Naive B cell (primary cell): ENCODE results near the gene GASK1A. TPM values are rescaled to one million over a fixed set of nuclear protein-coding genes. Genes with fewer than 3 reads are reported as not detected.
A peak's percentile ranks its signal among the peaks of the same experiment; 100 is the strongest.

ENCODE experiments used
- ATAC-seq, 2 donors: fragments of 150-1000 bp; cut with Tn5 transposase; 2 replicates each; pipeline ENCODE4 v1.10.0; 2021; ENCODE audit warnings: low read depth in 2 of 2, mild to moderate bottlenecking in 2 of 2, moderate library complexity in 2 of 2
- DNase-seq: peaks from one replicate; pipeline ENCODE4 v3.0.0; 2022
- H3K27ac Mint-ChIP-seq, 6 donors: one replicate each; pipeline ENCODE4 v1.8.0; 2020 to 2022; ENCODE audit warnings: mild to moderate bottlenecking in 6 of 6, mixed read lengths in 6 of 6, moderate library complexity in 5 of 6, inconsistent platforms in 2 of 6
- H3K27me3 Mint-ChIP-seq, 3 donors: one replicate each; pipeline ENCODE4 v1.8.0; 2021 to 2022; ENCODE audit warnings: mixed read lengths in 3 of 3, mild to moderate bottlenecking in 1 of 3
- H3K36me3 Mint-ChIP-seq, 2 donors: one replicate each; pipeline ENCODE4 v1.8.0; 2020 to 2022; ENCODE audit warnings: mixed read lengths in 2 of 2, inconsistent platforms in 1 of 2, mild to moderate bottlenecking in 1 of 2
- H3K4me1 Mint-ChIP-seq, 3 donors: one replicate each; pipeline ENCODE4 v1.8.0; 2020 to 2022; ENCODE audit warnings: mixed read lengths in 3 of 3, inconsistent platforms in 1 of 3, mild to moderate bottlenecking in 1 of 3, moderate library complexity in 1 of 3
- H3K4me3 Mint-ChIP-seq, 8 donors: one replicate each; pipeline ENCODE4 v1.8.0; 2020 to 2022; ENCODE audit warnings: mild to moderate bottlenecking in 8 of 8, mixed read lengths in 8 of 8, moderate library complexity in 8 of 8, inconsistent platforms in 2 of 8
- H3K9me3 Mint-ChIP-seq, 7 donors: one replicate each; pipeline ENCODE4 v1.8.0; 2020 to 2022; ENCODE audit warnings: mixed read lengths in 7 of 7, mild to moderate bottlenecking in 5 of 7, inconsistent platforms in 2 of 7, moderate library complexity in 1 of 7
- polyA plus RNA-seq, 6 donors: library from polyadenylated mRNA; unstranded; fragments of 300-500 nt; fragmentation: Illumina TruSeq; gene quantifications; one replicate each; pipeline ENCODE4 v1.2.3, GENCODE V29; 2021; ENCODE audit warnings: low read depth in 6 of 6

GASK1A gene
- polyA plus RNA-seq, 6 donors from 2014 or later, result not detected

DNA sequence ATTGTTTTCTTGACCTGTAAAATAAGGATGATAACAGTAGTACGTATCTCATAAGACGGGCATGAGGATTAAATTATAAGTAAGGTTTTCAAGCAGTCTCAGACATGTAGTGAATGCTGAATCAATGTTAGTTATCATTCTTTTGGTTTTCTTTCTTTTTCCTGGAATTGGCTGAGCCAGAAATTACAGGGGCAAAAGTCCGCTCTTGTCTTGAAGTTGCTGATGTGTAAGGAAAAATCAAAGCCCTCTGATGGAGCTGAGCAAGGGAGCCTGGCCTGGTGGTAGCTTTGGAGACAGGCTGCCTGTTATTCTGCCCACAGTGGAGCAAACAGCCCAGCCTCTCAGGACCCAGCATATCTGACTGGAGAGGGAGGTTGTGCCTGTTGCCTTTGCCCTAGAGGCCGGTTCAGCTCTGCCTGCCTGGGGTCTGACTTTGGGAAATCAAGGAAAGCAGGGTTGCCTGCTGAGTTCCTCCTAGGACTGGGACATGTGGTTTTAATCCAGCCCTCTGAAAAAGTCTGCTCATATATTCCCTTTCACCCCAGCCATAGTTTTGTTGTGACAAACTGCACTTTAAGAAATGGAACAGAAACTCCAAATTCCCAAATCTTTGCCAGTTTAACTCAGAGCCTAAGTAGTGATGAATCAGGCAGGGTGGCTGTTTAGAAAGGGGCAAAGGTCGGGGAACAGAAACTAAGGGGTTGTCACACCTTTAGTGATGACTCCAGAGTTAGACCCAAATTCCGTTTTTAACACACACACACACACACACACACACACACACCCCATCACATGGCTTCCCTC lies 40.1 kb downstream of the GASK1A start:
- Mint-ChIP-seq H3K27ac (peak overlapping the region in 1 of 6 donors; percentile 66), H3K27me3 (no peaks in the 10 kb centered on the region), H3K4me1 (peaks cover 0 to 3% (median 2%) of the 10 kb centered on the region in 3 donors), H3K36me3 (no peaks in the 10 kb centered on the region), H3K9me3 (peaks cover 0 to 3% (median 0%) of the 10 kb centered on the region in 7 donors), H3K4me3 (no peak overlapping the region)
- no peak for ATAC-seq
- no peak for DNase-seq

DNA sequence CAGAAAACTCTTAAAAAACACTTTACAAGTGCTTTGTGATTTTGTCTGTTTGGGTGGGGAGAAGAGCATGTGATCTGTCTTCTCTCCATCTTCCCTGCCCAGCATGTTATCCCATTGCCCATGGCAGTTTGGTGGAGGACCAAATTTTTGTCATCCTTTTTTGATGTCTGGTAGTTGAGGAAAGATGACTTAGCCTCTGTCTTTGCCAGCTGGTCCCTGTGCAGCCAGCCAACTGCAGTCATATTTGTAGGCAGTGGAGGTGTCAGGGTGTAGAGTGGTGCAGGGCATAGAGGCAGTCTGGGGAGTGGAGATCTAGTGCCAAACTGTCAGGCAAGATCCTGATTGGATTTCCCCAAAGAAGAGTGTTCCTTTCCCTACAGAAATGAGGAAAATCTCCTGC lies 40.7 kb downstream of the GASK1A start:
- Mint-ChIP-seq H3K9me3 (peaks cover 0 to 3% (median 0%) of the 10 kb centered on the region in 7 donors), H3K4me1 (peaks cover 0 to 5% (median 4%) of the 10 kb centered on the region in 3 donors), H3K4me3 (no peak overlapping the region), H3K27ac (peak overlapping the region in 1 of 6 donors; percentile 66), H3K27me3 (peaks cover 0 to 3% (median 3%) of the 10 kb centered on the region in 3 donors), H3K36me3 (no peaks in the 10 kb centered on the region)
- no peak for ATAC-seq
- no peak for DNase-seq

DNA sequence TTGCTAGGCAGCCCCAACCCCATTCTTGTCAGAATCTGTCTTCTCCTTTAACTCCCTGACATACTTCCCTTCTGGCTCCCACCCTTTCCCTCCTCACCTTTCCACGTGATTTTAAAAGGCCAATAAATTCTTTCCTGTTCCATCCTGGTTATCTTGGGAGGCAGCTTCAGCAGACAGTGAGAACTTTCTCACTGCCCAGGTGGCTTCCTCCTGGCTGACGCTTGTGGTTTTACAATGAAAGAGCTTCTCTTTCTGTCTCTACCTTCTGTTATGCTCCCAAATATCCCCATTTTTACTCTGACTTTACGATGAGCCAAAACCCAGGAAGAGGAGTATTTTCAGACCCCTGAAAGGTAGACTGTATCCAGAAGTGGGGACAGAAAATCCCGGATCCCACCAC lies 42.1 kb downstream of the GASK1A start:
- Mint-ChIP-seq H3K27ac (no peak overlapping the region), H3K4me3 (no peak overlapping the region), H3K36me3 (no peaks in the 10 kb centered on the region), H3K27me3 (peaks cover 0 to 8% (median 7%) of the 10 kb centered on the region in 3 donors), H3K9me3 (peaks cover 0 to 3% (median 0%) of the 10 kb centered on the region in 7 donors), H3K4me1 (peaks cover 0 to 5% (median 4%) of the 10 kb centered on the region in 3 donors)
- ATAC-seq, result no peak
- no peak for DNase-seq

DNA sequence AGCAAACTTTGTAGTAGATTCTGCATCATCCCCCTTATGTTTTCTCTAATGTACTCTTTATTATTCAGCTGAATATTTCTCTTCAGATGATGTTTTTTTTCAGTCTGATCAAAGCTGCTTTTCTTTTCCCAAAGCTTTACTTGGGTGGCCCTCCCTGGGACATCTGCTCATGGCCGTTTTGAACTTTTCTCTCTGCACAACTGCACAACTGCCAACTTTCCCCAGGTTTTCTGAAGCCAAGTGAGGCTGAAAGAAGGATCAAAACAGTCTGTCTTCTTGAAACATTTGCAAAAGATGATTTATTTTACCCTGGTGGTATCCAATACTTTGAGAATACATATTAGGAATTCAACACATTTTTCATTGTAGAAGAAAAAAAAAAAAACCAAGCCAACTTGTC lies 43.0 kb downstream of the GASK1A start:
- Mint-ChIP-seq H3K9me3 (peaks cover 0 to 3% (median 0%) of the 10 kb centered on the region in 7 donors), H3K27ac (no peak overlapping the region), H3K36me3 (no peaks in the 10 kb centered on the region), H3K4me3 (no peak overlapping the region), H3K27me3 (peaks cover 0 to 8% (median 7%) of the 10 kb centered on the region in 3 donors), H3K4me1 (peaks cover 0 to 5% (median 4%) of the 10 kb centered on the region in 3 donors)
- ATAC-seq (no peak), DNase-seq (no peak)

DNA sequence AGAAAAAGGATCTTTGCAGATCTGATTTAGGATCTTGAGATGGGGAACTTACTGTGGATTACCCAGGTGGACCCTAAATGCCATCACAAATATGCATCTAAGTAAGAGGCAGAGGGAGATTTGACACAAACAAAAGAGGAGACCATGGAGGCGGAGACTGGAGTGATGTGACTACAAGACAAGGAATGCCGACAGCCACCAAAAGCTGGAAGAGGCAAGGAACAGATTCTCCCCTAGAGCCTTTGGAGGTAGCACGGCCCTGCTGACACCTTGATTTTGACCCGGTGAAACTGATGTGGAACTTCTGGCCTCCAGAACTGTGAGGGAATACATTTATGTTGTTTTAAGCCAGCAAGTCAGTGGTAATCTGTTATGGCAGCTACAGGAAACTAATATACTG lies 44.0 kb downstream of the GASK1A start:
- H3K27ac Mint-ChIP-seq, result no peak overlapping the region
- peaks cover 0 to 3% (median 0%) of the 10 kb centered on the region in 7 donors for H3K9me3 Mint-ChIP-seq
- peaks cover 0 to 5% (median 4%) of the 10 kb centered on the region in 3 donors for H3K4me1 Mint-ChIP-seq
- no peak overlapping the region for H3K4me3 Mint-ChIP-seq
- ATAC-seq, result no peak
- H3K36me3 Mint-ChIP-seq, result no peaks in the 10 kb centered on the region
- H3K27me3 Mint-ChIP-seq, result peaks cover 0 to 8% (median 7%) of the 10 kb centered on the region in 3 donors
- DNase-seq, result no peak

DNA sequence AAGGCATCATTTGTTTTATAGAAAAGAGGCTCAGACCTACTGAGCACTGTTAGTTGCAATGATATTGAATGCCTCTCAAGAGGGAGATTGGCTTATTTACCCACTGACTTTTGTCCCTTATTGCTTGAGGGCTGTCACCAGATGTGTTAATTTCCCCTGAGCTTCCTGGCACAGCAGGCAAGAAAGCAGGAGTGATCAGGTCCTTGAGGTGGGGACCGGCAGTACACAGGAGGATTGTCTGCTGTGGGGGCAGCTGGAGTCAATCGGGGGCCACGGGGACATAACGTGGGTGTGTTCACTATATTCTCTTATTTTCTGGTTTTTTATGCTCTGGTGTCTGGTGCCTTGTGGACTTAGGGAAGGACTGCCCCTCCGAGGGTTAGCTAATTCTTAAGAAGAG lies 44.6 kb downstream of the GASK1A start:
- Mint-ChIP-seq H3K27ac (peak overlapping the region in 1 of 6 donors; percentile 27), H3K9me3 (peaks cover 0 to 3% (median 0%) of the 10 kb centered on the region in 7 donors), H3K4me1 (peaks cover 0 to 5% (median 4%) of the 10 kb centered on the region in 3 donors)

DNA sequence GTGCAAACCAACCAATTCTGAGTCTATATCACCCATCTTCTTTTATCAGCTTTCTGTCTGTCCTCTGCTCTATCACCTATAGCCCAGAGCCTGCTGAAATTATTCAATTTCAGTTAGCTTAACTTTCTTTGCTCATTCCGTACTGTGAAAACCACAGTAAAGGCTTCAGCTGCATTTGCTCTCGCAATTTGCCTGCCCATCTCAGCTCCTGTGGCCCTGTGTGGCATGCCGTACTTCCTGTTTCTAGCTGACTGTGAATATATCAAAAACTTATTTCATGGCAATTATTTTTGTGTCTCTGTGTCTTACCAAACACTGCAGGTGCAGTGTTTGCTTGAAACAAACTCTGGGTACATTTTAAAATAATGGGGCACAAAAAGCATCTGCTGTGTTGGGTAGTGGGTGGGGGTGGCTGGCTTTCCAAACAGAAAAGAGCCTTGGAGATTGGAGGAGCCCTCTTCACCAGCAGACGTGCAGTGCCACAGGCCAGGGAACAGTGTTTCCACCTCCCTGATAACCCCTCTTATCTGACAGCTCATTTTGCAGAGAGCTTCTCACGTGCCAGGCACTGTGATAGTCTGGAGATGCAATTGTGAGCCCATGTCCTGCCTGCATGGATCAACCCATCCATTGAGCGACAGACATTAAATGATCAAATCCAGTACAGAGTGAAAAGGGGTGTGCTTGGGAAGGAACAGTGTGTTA lies 45.2 kb downstream of the GASK1A start:
- Mint-ChIP-seq H3K27ac (peak overlapping the region in 1 of 6 donors; percentile 27), H3K36me3 (no peaks in the 10 kb centered on the region), H3K4me3 (no peak overlapping the region), H3K27me3 (peaks cover 0 to 8% (median 7%) of the 10 kb centered on the region in 3 donors), H3K4me1 (peaks cover 0 to 5% (median 4%) of the 10 kb centered on the region in 3 donors), H3K9me3 (peaks cover 0 to 3% (median 0%) of the 10 kb centered on the region in 7 donors)
- no peak for DNase-seq
- ATAC-seq, result no peak

More for the DNA sequence above, 44.6 kb downstream of the GASK1A start:
- Mint-ChIP-seq H3K27me3 (peaks cover 0 to 8% (median 7%) of the 10 kb centered on the region in 3 donors), H3K4me3 (peak overlapping the region in 1 of 8 donors; percentile 6), H3K36me3 (no peaks in the 10 kb centered on the region)
- DNase-seq (no peak), ATAC-seq (no peak)

DNA sequence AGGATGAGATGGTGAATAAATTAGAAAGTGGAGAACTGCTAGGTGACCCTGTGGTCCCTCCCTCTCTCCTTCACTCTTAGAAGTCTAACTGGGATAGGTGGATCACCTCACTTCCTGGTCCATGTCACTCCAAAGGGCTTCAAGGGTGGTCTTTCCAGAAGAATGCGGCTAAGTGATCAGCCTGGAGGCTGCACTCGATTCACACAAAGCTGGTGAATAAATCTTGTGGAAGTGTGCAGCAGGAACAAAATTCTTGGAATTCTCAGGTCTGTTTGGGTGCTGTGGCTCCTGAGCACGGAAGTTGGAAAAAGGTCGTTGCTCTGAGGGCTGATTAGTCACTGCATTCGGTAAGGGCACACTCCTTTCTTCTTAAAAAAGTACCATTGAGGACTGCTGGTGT lies 46.3 kb downstream of the GASK1A start:
- H3K36me3 Mint-ChIP-seq, result no peaks in the 10 kb centered on the region
- no peak for ATAC-seq
- H3K9me3 Mint-ChIP-seq, result peaks cover 0 to 3% (median 0%) of the 10 kb centered on the region in 7 donors
- no peak for DNase-seq
- no peak overlapping the region for H3K4me3 Mint-ChIP-seq
- no peak overlapping the region for H3K27ac Mint-ChIP-seq
- peaks cover 0 to 8% (median 7%) of the 10 kb centered on the region in 3 donors for H3K27me3 Mint-ChIP-seq
- H3K4me1 Mint-ChIP-seq, result peaks cover 0 to 5% (median 4%) of the 10 kb centered on the region in 3 donors

DNA sequence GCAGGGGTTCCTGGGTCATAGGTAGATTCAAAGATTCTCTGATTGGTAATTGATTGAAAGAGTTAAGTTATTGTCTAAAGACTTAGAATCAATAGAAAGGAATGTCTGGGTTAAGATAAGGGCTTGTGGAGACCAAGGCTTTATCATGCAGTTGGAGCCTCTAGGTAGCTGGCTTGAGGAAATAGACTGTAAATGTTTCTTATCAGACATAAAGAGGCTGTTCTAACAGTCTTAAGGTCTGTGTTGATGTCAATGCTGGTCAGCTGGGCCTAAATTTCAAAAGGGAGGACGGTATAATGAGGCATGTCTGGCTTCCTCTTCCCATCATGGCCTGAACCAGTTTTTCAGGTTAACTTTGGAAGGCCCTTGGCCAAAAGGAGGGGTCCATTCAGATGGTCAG lies 48.9 kb downstream of the GASK1A start:
- Mint-ChIP-seq H3K4me1 (peaks cover 0 to 5% (median 4%) of the 10 kb centered on the region in 3 donors), H3K36me3 (no peaks in the 10 kb centered on the region), H3K4me3 (no peak overlapping the region), H3K27ac (no peak overlapping the region), H3K27me3 (peaks cover 0 to 8% (median 7%) of the 10 kb centered on the region in 3 donors), H3K9me3 (no peaks in the 10 kb centered on the region)
- no peak for ATAC-seq
- DNase-seq, result no peak

DNA sequence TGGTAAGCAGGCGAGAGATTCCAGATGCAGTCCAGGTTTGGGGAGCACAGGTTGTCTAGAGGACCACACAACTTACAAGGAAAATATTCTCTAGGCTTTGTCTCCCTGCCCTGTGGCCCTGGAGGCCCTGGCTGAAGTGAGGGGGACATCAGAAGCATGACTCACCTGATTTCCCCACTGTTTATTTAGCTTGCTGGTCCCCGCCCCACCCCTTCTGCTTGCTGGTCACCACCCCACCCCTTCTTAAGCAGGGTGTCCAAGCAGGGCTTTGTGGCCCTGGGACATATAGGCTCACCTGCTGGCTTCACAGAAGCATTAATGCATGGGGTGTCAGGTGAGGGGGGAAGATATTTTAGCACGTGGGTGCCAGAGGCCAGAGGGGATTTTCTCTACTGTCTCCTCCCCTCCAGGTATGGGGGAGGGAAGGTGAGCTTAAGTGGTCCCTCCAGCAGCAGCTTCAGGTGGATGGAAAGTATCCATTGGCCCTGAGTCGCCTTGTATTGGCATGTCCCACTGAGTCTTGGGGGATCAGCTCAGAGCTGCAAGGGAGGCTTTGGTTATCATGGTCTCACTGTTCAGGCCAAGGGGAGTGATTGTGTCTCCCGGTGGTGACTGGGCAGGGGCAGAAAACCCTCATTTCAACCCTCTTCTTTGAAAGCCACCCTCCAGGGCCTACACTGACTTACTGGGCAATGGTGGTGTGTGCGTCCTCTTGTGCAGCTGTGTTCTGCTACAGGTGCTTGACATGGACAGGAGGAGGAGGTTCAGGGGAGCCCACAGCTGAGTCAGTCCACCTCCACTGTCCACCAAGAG lies 49.8 kb downstream of the GASK1A start:
- H3K4me3 Mint-ChIP-seq, result no peak overlapping the region
- no peak for ATAC-seq
- H3K27me3 Mint-ChIP-seq, result peaks cover 0 to 11% (median 7%) of the 10 kb centered on the region in 3 donors
- no peak for DNase-seq
- H3K27ac Mint-ChIP-seq, result no peak overlapping the region
- no peaks in the 10 kb centered on the region for H3K9me3 Mint-ChIP-seq
- peaks cover 0 to 5% (median 4%) of the 10 kb centered on the region in 3 donors for H3K4me1 Mint-ChIP-seq
- no peaks in the 10 kb centered on the region for H3K36me3 Mint-ChIP-seq

DNA sequence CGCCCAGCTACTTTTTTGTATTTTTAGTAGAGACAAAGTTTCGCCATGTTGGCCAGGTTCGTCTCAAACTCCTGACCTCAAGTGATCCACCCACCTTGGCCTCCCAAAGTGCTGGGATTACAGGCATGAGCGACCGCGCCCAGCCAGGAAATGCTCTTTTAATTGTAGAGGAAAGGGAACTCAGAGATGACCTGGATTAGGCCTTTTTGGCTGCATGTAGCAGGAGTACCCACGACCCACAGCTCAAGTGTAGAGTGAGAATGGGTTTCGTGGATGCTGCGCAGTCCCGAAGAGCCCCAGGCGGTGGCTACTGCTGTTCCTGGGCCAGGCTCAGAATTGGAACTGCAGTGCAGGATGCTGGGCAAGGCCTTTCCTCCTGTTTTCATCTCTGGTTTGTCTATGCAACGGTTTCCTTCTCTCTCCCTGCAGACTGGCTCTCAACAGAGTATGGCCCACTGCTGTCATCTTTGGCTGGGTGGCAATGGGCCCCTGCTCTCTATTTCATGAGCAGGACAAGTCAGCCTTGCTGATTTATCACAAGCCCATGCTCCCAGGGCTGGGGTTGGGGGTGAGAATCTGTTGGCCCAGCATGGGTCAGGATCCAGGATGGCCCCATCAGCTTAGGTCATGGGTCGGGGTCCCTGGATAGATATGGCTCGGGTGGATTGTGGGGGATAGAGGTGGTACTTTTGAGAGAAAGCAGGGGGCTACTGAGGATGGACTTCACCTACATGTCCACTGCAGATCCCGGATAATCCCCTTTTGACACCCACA lies 51.2 kb downstream of the GASK1A start:
- Mint-ChIP-seq H3K4me1 (no peaks in the 10 kb centered on the region), H3K27ac (no peak overlapping the region), H3K9me3 (no peaks in the 10 kb centered on the region), H3K27me3 (peaks cover 0 to 16% (median 0%) of the 10 kb centered on the region in 3 donors), H3K36me3 (no peaks in the 10 kb centered on the region), H3K4me3 (no peak overlapping the region)
- no peak for DNase-seq
- no peak for ATAC-seq

DNA sequence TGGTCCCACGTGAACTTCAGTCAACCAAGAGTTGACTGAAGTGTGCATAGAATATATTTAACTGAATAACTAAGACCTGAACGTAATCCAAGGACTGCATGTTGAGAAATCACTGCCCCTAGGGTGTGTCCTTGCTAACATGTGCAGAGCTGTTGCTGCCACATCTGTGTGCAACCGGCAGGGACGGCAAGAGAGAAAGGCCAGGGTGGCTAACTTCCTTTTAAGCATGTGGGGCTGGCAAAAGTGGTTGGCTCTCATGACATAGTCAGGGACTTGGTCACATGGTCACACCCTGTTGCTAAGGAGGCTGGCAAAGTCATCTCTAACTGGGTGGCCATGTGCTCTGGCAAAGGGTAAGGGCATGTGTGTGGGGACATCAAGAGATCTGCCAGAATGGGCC lies 52.4 kb downstream of the GASK1A start:
- no peaks in the 10 kb centered on the region for H3K4me1 Mint-ChIP-seq
- H3K9me3 Mint-ChIP-seq, result no peaks in the 10 kb centered on the region
- ATAC-seq (no peak), DNase-seq (no peak)
- H3K27ac Mint-ChIP-seq, result no peak overlapping the region
- peaks cover 0 to 15% (median 0%) of the 10 kb centered on the region in 3 donors for H3K27me3 Mint-ChIP-seq
- no peak overlapping the region for H3K4me3 Mint-ChIP-seq
- no peaks in the 10 kb centered on the region for H3K36me3 Mint-ChIP-seq
